Measurements from ENCODE around the gene HLA-DOA. TPM values are rescaled to one million over a fixed set of nuclear protein-coding genes. Genes with fewer than 3 reads are reported as not detected.

HLA-DOA gene
- total RNA-seq, 1 donor, result not detected

- H3K4me3 ChIP-seq (ENCODE audit: low read depth, low read length), result no peak overlapping the region
- DNase-seq (ENCODE audit: low read depth), result peak; percentile 38
- TF ChIP-seq CTCF (IDR thresholded peaks at IDR 0.05; ENCODE audit: insufficient read depth, low read depth, low read length), result no peak
Observed at GRCh38 chr6:33007831-33008400, 1.5 kb downstream of the HLA-DOA start.

- TF ChIP-seq CTCF (IDR thresholded peaks at IDR 0.05; ENCODE audit: insufficient read depth, low read depth, low read length), result no peak
- no peak overlapping the region for H3K4me3 ChIP-seq (ENCODE audit: low read depth, low read length)
- no peak for DNase-seq (ENCODE audit: low read depth)
Observed at GRCh38 chr6:33004940-33005339, 4.5 kb downstream of the HLA-DOA start.

- TF ChIP-seq CTCF (IDR thresholded peaks at IDR 0.05; ENCODE audit: insufficient read depth, low read depth, low read length), result no peak
- no peak for DNase-seq (ENCODE audit: low read depth)
- H3K4me3 ChIP-seq (ENCODE audit: low read depth, low read length), result no peak overlapping the region
Observed at GRCh38 chr6:33001685-33002084, 7.7 kb downstream of the HLA-DOA start.

- TF ChIP-seq CTCF (IDR thresholded peaks at IDR 0.05; ENCODE audit: insufficient read depth, low read depth, low read length), result no peak
- no peak for DNase-seq (ENCODE audit: low read depth)
- H3K4me3 ChIP-seq (ENCODE audit: low read depth, low read length), result no peak overlapping the region
Observed at GRCh38 chr6:33000055-33000454, 9.3 kb downstream of the HLA-DOA start.

- no peak overlapping the region for H3K4me3 ChIP-seq (ENCODE audit: low read depth, low read length)
- no peak for DNase-seq (ENCODE audit: low read depth)
- TF ChIP-seq CTCF (IDR thresholded peaks at IDR 0.05; ENCODE audit: insufficient read depth, low read depth, low read length), result no peak
Observed at GRCh38 chr6:32995448-32995847, 13.9 kb downstream of the HLA-DOA start.

- no peak overlapping the region for H3K4me3 ChIP-seq (ENCODE audit: low read depth, low read length)
- no peak for TF ChIP-seq CTCF (IDR thresholded peaks at IDR 0.05; ENCODE audit: insufficient read depth, low read depth, low read length)
- no peak for DNase-seq (ENCODE audit: low read depth)
Observed at GRCh38 chr6:32993363-32993973, 15.9 kb downstream of the HLA-DOA start.

- no peak overlapping the region for H3K4me3 ChIP-seq (ENCODE audit: low read depth, low read length)
- no peak for TF ChIP-seq CTCF (IDR thresholded peaks at IDR 0.05; ENCODE audit: insufficient read depth, low read depth, low read length)
- DNase-seq (ENCODE audit: low read depth), result no peak
Observed at GRCh38 chr6:32991972-32992371, 17.4 kb downstream of the HLA-DOA start.
